Measurements from ENCODE around the gene VAV2. TPM values are rescaled to one million over a fixed set of nuclear protein-coding genes. Genes with fewer than 3 reads are reported as not detected.

The VAV2 gene
- total RNA-seq, 3 donors from 2014 or later (not counting 1 experiment from before 2014, with no cell fraction given): 3.9 to 5.1 (median 4.8) TPM

- Mint-ChIP-seq H3K4me1 (no peaks in the 10 kb centered on the region), H3K4me3 (no peak overlapping the region), H3K9me3 (no peaks in the 10 kb centered on the region), H3K27me3 (ENCODE audit: low read depth in 2 of 2) (peaks cover 0 to 8% of the 10 kb centered on the region in 2 donors), H3K36me3 (no peaks in the 10 kb centered on the region), H3K27ac (no peak overlapping the region)
- Histone ChIP-seq H3K27me3 (ENCODE audit: control insufficient read depth, insufficient read depth, low read length) (peaks cover 11% of the 10 kb centered on the region), H3K27ac (ENCODE audit: low read length) (no peak overlapping the region), H3K4me3 (ENCODE audit: low read length) (no peak overlapping the region), H3K36me3 (ENCODE audit: control insufficient read depth, insufficient read depth, low read length) (no peaks in the 10 kb centered on the region), H3K9me3 (ENCODE audit: control insufficient read depth, insufficient read depth, low read length) (no peaks in the 10 kb centered on the region), H3K4me1 (ENCODE audit: control insufficient read depth, insufficient read depth, low read length) (peaks cover 14% of the 10 kb centered on the region)
- intact Hi-C loops (cut with micrococcal nuclease): no loop called here
- TF ChIP-seq CTCF (IDR thresholded peaks at IDR 0.05): no peak
- ATAC-seq (no peak), DNase-seq (no peak)
- 95% methylated on average over 11 of the region's 13 CpGs for WGBS (ENCODE audit: insufficient coverage)
Measured at GRCh38 chr9:133986774-133987445, 5.2 kb downstream of the VAV2 start.

GRCh38 chr9:133986061-133986460 lies 6.1 kb downstream of the VAV2 start:
- Histone ChIP-seq H3K4me1 (ENCODE audit: control insufficient read depth, insufficient read depth, low read length) (peaks cover 11% of the 10 kb centered on the region), H3K27me3 (ENCODE audit: control insufficient read depth, insufficient read depth, low read length) (peaks cover 9% of the 10 kb centered on the region), H3K27ac (ENCODE audit: low read length) (no peak overlapping the region), H3K4me3 (ENCODE audit: low read length) (no peak overlapping the region), H3K9me3 (ENCODE audit: control insufficient read depth, insufficient read depth, low read length) (no peaks in the 10 kb centered on the region), H3K36me3 (ENCODE audit: control insufficient read depth, insufficient read depth, low read length) (no peaks in the 10 kb centered on the region)
- WGBS (ENCODE audit: insufficient coverage): 86% methylated on average over 6 of the region's 6 CpGs
- no peak overlapping the region for H3K4me3 Mint-ChIP-seq
- H3K9me3 Mint-ChIP-seq: no peaks in the 10 kb centered on the region
- no peak for TF ChIP-seq CTCF (IDR thresholded peaks at IDR 0.05)
- no peaks in the 10 kb centered on the region for H3K36me3 Mint-ChIP-seq
- ATAC-seq (no peak), DNase-seq (no peak)
- no peak overlapping the region for H3K27ac Mint-ChIP-seq
- H3K27me3 Mint-ChIP-seq (ENCODE audit: low read depth in 2 of 2): peaks cover 0 to 6% of the 10 kb centered on the region in 2 donors
- H3K4me1 Mint-ChIP-seq: no peaks in the 10 kb centered on the region
- intact Hi-C loops (cut with micrococcal nuclease): no loop called here

- Histone ChIP-seq H3K27me3 (ENCODE audit: control insufficient read depth, insufficient read depth, low read length) (no peaks in the 10 kb centered on the region), H3K9me3 (ENCODE audit: control insufficient read depth, insufficient read depth, low read length) (no peaks in the 10 kb centered on the region), H3K4me1 (ENCODE audit: control insufficient read depth, insufficient read depth, low read length) (peaks cover 13% of the 10 kb centered on the region), H3K27ac (ENCODE audit: low read length) (no peak overlapping the region), H3K4me3 (ENCODE audit: low read length) (no peak overlapping the region), H3K36me3 (ENCODE audit: control insufficient read depth, insufficient read depth, low read length) (no peaks in the 10 kb centered on the region)
- TF ChIP-seq CTCF (IDR thresholded peaks at IDR 0.05): no peak
- Mint-ChIP-seq H3K36me3 (no peaks in the 10 kb centered on the region), H3K9me3 (no peaks in the 10 kb centered on the region), H3K27ac (no peak overlapping the region), H3K4me1 (no peaks in the 10 kb centered on the region), H3K27me3 (ENCODE audit: low read depth in 2 of 2) (peaks cover 0 to 4% of the 10 kb centered on the region in 2 donors), H3K4me3 (no peak overlapping the region)
- no peak for DNase-seq
- intact Hi-C loops (cut with micrococcal nuclease): no loop called here
- ATAC-seq: no peak
- WGBS (ENCODE audit: insufficient coverage): 87% methylated on average over 25 of the region's 25 CpGs
Measured at GRCh38 chr9:133982971-133983720, 9.0 kb downstream of the VAV2 start.
